Parathyroid adenoma (tissue), 2 donors: Measurements from ENCODE around the gene PMPCA.

ENCODE experiments used
- H2AFZ ChIP-seq: fragments of 300-600 bp; sonication (generic); one replicate; pipeline ENCODE4 v1.7.0; 2017; ENCODE audit warnings: antibody characterized with exemption, mild to moderate bottlenecking
- H3K27ac ChIP-seq: fragments of 300-600 bp; sonication (generic); one replicate; pipeline ENCODE4 v1.7.0; 2017
- H3K27me3 ChIP-seq: fragments of 300-600 bp; sonication (generic); one replicate; pipeline ENCODE4 v1.7.0; 2017; ENCODE audit warnings: low read length; ENCODE audit not compliant: control insufficient read depth, insufficient read depth
- H3K36me3 ChIP-seq: fragments of 300-600 bp; sonication (generic); one replicate; pipeline ENCODE4 v1.7.0; 2017; ENCODE audit warnings: low read length; ENCODE audit not compliant: control insufficient read depth, insufficient read depth
- H3K4me1 ChIP-seq: fragments of 300-600 bp; sonication (generic); one replicate; pipeline ENCODE4 v1.7.0; 2017; ENCODE audit warnings: control low read depth
- H3K4me2 ChIP-seq: fragments of 300-600 bp; sonication (generic); one replicate; pipeline ENCODE4 v1.7.0; 2017; ENCODE audit warnings: low read length
- H3K4me3 ChIP-seq: fragments of 300-600 bp; sonication (generic); one replicate; pipeline ENCODE4 v1.7.0; 2017; ENCODE audit warnings: low read depth, low read length
- H3K79me2 ChIP-seq: fragments of 300-600 bp; sonication (generic); one replicate; pipeline ENCODE4 v1.7.0; 2017; ENCODE audit warnings: control low read depth
- H3K9ac ChIP-seq: fragments of 300-600 bp; sonication (generic); one replicate; pipeline ENCODE4 v1.7.0; 2017; ENCODE audit warnings: mild to moderate bottlenecking
- H3K9me3 ChIP-seq: fragments of 300-600 bp; sonication (generic); one replicate; pipeline ENCODE4 v1.7.0; 2017; ENCODE audit warnings: low read length; ENCODE audit not compliant: control insufficient read depth
- TF ChIP-seq, protein P1 (sequence below): fragments of 300-600 bp; sonication (generic); IDR thresholded peaks from one replicate; pipeline ENCODE4 v1.7.0; 2017; ENCODE audit warnings: antibody characterized with exemption, mild to moderate bottlenecking
- donor health status: primary hyperparathyroidism.

Gene PMPCA

DNA sequence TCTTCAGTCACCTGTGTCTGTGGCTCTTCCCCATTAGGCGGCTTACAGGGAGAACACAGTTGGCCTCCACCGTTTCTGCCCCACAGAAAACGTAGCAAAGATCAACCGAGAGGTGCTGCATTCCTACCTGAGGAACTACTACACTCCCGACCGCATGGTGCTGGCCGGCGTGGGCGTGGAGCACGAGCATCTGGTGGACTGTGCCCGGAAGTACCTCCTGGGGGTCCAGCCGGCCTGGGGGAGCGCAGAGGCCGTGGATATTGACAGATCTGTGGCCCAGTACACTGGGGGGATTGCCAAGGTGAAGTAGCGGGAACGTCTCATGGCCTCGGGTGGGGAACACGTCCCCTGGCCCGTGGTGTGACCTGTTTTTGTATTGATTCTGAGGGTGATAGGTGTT is 6.5 kb downstream of the PMPCA start:
- no peak overlapping the region for H3K9ac ChIP-seq
- no peak overlapping the region for H3K4me3 ChIP-seq
- H2AFZ ChIP-seq = no peak overlapping the region
- H3K27me3 ChIP-seq = no peaks in the 10 kb centered on the region
- no peak overlapping the region for H3K27ac ChIP-seq
- H3K4me1 ChIP-seq = no peaks in the 10 kb centered on the region
- no peak overlapping the region for H3K4me2 ChIP-seq
- TF ChIP-seq, protein P1, sequence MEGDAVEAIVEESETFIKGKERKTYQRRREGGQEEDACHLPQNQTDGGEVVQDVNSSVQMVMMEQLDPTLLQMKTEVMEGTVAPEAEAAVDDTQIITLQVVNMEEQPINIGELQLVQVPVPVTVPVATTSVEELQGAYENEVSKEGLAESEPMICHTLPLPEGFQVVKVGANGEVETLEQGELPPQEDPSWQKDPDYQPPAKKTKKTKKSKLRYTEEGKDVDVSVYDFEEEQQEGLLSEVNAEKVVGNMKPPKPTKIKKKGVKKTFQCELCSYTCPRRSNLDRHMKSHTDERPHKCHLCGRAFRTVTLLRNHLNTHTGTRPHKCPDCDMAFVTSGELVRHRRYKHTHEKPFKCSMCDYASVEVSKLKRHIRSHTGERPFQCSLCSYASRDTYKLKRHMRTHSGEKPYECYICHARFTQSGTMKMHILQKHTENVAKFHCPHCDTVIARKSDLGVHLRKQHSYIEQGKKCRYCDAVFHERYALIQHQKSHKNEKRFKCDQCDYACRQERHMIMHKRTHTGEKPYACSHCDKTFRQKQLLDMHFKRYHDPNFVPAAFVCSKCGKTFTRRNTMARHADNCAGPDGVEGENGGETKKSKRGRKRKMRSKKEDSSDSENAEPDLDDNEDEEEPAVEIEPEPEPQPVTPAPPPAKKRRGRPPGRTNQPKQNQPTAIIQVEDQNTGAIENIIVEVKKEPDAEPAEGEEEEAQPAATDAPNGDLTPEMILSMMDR = no peak
- H3K79me2 ChIP-seq = peaks cover 5% of the 10 kb centered on the region
- no peaks in the 10 kb centered on the region for H3K36me3 ChIP-seq
- H3K9me3 ChIP-seq = no peaks in the 10 kb centered on the region

DNA sequence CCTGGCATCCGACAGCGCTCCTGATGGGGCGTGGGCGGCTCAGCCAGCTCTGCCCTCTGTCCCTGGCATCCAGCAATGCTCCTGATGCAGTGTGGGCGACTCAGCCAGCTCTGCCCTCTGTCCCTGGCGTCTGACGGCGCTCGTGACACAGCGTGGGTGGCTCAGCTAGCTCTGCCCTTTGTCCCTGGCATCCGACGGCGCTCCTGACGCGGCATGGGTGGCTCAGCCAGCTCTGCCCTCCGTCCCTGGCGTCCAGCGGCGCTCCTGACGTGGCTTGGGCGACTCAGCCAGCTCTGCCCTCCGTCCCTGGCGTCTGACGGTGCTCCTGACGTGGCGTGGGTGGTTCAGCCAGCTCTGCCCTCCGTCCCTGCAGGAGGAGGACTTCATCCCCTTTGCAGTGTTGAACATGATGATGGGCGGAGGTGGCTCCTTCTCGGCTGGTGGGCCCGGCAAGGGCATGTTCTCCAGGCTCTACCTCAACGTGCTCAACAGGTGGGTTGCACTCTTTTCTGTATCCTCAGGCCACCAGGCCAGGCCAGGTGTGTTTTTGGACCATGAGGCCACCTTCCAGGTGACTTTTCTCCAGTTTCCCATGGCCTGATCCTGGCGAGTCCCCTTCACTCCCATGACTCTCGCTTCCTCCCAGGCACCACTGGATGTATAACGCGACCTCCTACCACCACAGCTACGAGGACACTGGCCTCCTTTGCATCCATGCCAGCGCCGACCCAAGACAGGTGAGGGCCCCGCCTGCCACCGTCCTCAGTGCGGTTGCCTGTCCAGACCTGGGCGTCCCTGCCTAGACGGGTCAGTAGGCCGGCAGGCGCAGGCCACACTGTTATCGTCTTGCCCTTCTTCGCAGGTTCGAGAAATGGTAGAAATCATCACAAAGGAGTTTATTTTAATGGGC is 8.0 kb downstream of the PMPCA start:
- no peaks in the 10 kb centered on the region for H3K36me3 ChIP-seq

DNA sequence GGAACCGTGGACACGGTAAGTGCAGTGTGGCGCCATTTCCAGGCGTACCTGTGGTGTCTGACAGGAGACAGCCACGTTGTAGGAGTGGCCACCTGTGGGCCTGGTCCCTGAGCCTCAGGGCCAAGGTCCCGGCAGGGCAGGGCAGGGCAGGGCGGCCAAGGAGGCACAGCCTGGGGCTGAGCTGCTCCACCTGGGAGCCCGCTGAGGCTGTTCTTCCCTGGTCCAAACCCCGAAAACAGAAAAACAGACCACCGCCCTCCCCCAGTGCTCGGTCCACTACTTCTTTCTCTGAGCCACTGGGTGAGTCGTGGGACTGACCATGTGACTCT is 8.6 kb downstream of the PMPCA start:
- Histone ChIP-seq H3K4me1 (no peaks in the 10 kb centered on the region), H2AFZ (no peak overlapping the region), H3K36me3 (no peaks in the 10 kb centered on the region), H3K9me3 (no peaks in the 10 kb centered on the region), H3K27ac (no peak overlapping the region), H3K4me3 (no peak overlapping the region), H3K4me2 (no peak overlapping the region), H3K79me2 (no peaks in the 10 kb centered on the region), H3K9ac (no peak overlapping the region), H3K27me3 (no peaks in the 10 kb centered on the region)
- TF ChIP-seq, protein P1 = no peak

More for the DNA sequence above, 8.0 kb downstream of the PMPCA start:
- Histone ChIP-seq H3K4me3 (no peak overlapping the region), H3K27ac (no peak overlapping the region), H3K4me1 (no peaks in the 10 kb centered on the region), H3K27me3 (no peaks in the 10 kb centered on the region), H3K9me3 (no peaks in the 10 kb centered on the region), H2AFZ (no peak overlapping the region), H3K9ac (no peak overlapping the region), H3K79me2 (no peaks in the 10 kb centered on the region), H3K4me2 (no peak overlapping the region)
- TF ChIP-seq, protein P1 = no peak

DNA sequence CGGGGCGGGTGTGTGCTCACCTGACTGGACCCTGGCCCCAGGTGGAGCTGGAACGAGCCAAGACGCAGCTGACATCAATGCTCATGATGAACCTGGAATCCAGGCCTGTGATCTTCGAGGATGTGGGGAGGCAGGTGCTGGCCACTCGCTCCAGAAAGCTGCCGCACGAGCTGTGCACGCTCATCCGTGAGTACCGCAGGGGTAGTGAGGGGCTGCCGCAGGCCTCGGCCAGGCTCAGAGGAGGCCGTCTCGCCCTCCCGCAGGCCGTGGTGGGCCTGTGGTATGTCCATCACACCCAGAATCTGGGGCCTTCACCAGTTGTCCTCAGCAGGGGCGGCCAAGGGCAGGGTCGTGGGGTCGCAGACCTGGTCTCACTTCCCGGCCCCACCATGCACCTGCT is 11.3 kb downstream of the PMPCA start:
- TF ChIP-seq, protein P1 = no peak
- H3K36me3 ChIP-seq = no peaks in the 10 kb centered on the region

DNA sequence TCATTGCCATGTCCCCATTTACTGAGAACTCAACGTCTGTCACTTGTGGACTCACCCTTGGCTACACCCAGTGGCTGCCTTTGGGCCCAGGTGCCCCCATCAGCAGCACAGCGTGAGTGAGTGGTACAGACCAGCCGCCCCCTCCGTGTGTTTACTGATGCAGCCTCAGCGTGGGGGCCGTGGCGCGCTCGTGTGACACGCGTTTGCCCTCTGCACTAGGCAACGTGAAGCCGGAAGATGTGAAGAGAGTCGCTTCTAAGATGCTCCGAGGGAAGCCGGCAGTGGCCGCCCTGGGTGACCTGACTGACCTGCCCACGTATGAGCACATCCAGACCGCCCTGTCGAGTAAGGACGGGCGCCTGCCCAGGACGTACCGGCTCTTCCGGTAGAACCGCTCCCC is 12.4 kb downstream of the PMPCA start:
- Histone ChIP-seq H3K4me1 (no peaks in the 10 kb centered on the region), H3K36me3 (no peaks in the 10 kb centered on the region), H3K79me2 (no peaks in the 10 kb centered on the region), H3K27me3 (no peaks in the 10 kb centered on the region), H3K4me3 (no peak overlapping the region), H3K27ac (no peak overlapping the region), H2AFZ (no peak overlapping the region), H3K9ac (no peak overlapping the region), H3K4me2 (no peak overlapping the region), H3K9me3 (no peaks in the 10 kb centered on the region)
- TF ChIP-seq, protein P1 = no peak

More for the DNA sequence above, 11.3 kb downstream of the PMPCA start:
- Histone ChIP-seq H3K4me2 (no peak overlapping the region), H3K27me3 (no peaks in the 10 kb centered on the region), H3K27ac (no peak overlapping the region), H3K9me3 (no peaks in the 10 kb centered on the region), H3K4me1 (no peaks in the 10 kb centered on the region), H3K9ac (no peak overlapping the region), H3K4me3 (no peak overlapping the region), H3K79me2 (no peaks in the 10 kb centered on the region), H2AFZ (no peak overlapping the region)
